Right renal pelvis (tissue), 4 donors: Measurements from ENCODE around the gene COX20. TPM values are rescaled to one million over a fixed set of nuclear protein-coding genes. Genes with fewer than 3 reads are reported as not detected.
"Not testable (repeated sequence)": the region's sequence is repeated elsewhere in the genome, so short reads cannot be mapped to it uniquely, and the experiment has no call there.

Source experiments
- DNase-seq, 4 donors: peaks; one replicate each; pipeline ENCODE4 v3.0.0-alpha.2; 2013; ENCODE audit warnings: low read depth in 4 of 4, low spot score in 3 of 4, missing footprints in 1 of 4
- polyA plus RNA-seq, 4 donors: library from polyadenylated mRNA; unstranded; fragments of 120-200 nt; gene quantifications; one replicate each; pipeline ENCODE4 v1.2.1, GENCODE V29; 2013; ENCODE audit not compliant: insufficient read length in 4 of 4

COX20 gene
- polyA plus RNA-seq = 100 to 1,000 TPM; 111 to 138 (median 132) TPM

- peak in 3 of 4 donors; percentile 91 to 93 (median 93) for DNase-seq
Observed at GRCh38 chr1:244835276-244836134, at the start of gene COX20. TSS of gene COX20 (plus strand) at chr1:244835658. CDS start at chr1:244835715, 57 bp downstream.

- DNase-seq = no peak
Observed at GRCh38 chr1:244788493-244789275, 46.8 kb upstream of the COX20 start.

GRCh38 chr1:244789276-244789580 lies 46.2 kb upstream of the COX20 start:
- DNase-seq = no peak

- DNase-seq = no peak
Observed at GRCh38 chr1:244789731-244790130, 45.7 kb upstream of the COX20 start.

GRCh38 chr1:244791061-244791460 lies 44.4 kb upstream of the COX20 start:
- DNase-seq = no peak

GRCh38 chr1:244792188-244792850 lies 43.1 kb upstream of the COX20 start:
- DNase-seq = no peak

- no peak for DNase-seq
Observed at GRCh38 chr1:244794071-244794470, 41.4 kb upstream of the COX20 start.

- DNase-seq = not testable (repeated sequence)
Observed at GRCh38 chr1:244794516-244794915, 40.9 kb upstream of the COX20 start.

GRCh38 chr1:244796719-244797406 lies 38.6 kb upstream of the COX20 start:
- DNase-seq = peak; percentile 44 to 65 (median 52)

- DNase-seq = no peak
Observed at GRCh38 chr1:244800821-244801220, 34.6 kb upstream of the COX20 start.

GRCh38 chr1:244801246-244801645 lies 34.2 kb upstream of the COX20 start:
- DNase-seq = no peak

GRCh38 chr1:244802041-244802440 lies 33.4 kb upstream of the COX20 start:
- DNase-seq = no peak

- no peak for DNase-seq
Observed at GRCh38 chr1:244802556-244803239, 32.8 kb upstream of the COX20 start.

- DNase-seq = no peak
Observed at GRCh38 chr1:244804841-244805240, 30.6 kb upstream of the COX20 start.

GRCh38 chr1:244807138-244807537 lies 28.3 kb upstream of the COX20 start:
- no peak for DNase-seq

GRCh38 chr1:244810221-244810620 lies 25.2 kb upstream of the COX20 start:
- DNase-seq = no peak

GRCh38 chr1:244813327-244813726 lies 22.1 kb upstream of the COX20 start:
- DNase-seq = no peak

GRCh38 chr1:244815600-244816099 lies 19.8 kb upstream of the COX20 start:
- no peak for DNase-seq

- DNase-seq = no peak
Observed at GRCh38 chr1:244817415-244817894, 18.0 kb upstream of the COX20 start.

- no peak for DNase-seq
Observed at GRCh38 chr1:244820131-244820530, 15.3 kb upstream of the COX20 start.
